ENCODE results near the gene RCOR1.

The RCOR1 gene

DNA sequence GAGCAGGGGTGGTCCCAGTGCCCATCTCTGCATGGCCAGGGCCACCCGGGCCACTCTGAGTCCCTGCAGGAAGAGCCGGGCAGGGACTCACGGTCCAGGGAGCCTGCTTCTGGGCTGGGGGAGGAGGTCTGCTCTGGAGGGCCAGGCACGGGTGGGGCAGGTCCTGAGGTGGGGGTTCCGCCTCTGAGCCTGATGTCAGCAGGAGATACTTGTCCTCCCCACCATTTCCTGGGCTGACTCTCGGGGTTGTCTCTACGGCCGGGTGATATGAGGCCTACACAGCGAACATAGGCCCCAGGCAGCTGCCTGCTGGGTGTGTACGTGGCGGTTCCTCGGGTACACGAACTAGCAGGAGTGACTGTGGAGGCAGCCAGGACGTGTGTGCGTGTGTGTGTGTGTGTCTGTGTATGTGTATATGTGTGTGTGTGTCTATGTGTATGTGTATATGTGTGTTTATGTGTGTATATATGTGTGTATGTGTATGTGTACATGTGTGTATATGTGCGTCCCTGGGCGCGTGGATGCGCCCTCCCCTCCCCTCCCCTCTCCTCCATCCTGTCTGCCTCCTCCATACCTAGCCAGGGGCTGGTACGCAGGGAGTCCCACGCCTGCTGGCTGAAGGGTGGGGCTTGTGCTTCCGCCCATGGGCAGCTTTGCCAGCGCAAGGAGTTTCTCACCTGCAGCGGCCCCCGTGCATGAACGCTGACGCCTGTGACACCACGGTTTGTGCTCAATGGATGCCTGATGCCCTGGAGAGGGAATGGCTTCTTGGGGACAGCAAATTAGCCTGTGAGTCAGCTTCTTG lies 154.4 kb downstream of the RCOR1 start:
- TF ChIP-seq, protein P1, sequence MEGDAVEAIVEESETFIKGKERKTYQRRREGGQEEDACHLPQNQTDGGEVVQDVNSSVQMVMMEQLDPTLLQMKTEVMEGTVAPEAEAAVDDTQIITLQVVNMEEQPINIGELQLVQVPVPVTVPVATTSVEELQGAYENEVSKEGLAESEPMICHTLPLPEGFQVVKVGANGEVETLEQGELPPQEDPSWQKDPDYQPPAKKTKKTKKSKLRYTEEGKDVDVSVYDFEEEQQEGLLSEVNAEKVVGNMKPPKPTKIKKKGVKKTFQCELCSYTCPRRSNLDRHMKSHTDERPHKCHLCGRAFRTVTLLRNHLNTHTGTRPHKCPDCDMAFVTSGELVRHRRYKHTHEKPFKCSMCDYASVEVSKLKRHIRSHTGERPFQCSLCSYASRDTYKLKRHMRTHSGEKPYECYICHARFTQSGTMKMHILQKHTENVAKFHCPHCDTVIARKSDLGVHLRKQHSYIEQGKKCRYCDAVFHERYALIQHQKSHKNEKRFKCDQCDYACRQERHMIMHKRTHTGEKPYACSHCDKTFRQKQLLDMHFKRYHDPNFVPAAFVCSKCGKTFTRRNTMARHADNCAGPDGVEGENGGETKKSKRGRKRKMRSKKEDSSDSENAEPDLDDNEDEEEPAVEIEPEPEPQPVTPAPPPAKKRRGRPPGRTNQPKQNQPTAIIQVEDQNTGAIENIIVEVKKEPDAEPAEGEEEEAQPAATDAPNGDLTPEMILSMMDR (IDR thresholded peaks at IDR 0.05; ENCODE audit: insufficient read depth, low read depth, low read length, missing control alignments): no peak
- no peak overlapping the region for H3K4me3 ChIP-seq (ENCODE audit: low read depth, low read length)
- DNase-seq (ENCODE audit: low read depth): no peak

DNA sequence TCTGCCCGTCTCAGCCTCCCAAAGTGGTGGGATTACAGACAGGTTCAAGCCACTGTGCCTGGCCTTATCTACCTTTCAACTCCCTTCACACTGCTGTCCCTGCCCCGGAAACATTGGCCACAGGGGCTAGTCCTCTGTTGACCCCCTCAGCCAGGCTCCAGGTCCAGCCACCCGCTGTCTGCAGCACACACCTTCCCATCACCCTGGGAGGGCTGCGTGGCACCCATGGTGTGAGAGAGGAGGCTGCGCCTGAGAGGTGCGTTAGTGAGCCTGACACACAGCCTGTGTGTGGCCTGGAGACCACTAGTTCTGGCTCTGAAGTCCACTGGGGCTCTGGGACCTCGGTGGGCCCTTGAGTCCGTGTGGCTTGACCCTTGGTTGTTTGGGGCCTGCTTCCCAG lies 156.4 kb downstream of the RCOR1 start:
- H3K4me3 ChIP-seq (ENCODE audit: low read depth, low read length): no peak overlapping the region
- TF ChIP-seq, protein P1 (IDR thresholded peaks at IDR 0.05; ENCODE audit: insufficient read depth, low read depth, low read length, missing control alignments): no peak
- no peak for DNase-seq (ENCODE audit: low read depth)

DNA sequence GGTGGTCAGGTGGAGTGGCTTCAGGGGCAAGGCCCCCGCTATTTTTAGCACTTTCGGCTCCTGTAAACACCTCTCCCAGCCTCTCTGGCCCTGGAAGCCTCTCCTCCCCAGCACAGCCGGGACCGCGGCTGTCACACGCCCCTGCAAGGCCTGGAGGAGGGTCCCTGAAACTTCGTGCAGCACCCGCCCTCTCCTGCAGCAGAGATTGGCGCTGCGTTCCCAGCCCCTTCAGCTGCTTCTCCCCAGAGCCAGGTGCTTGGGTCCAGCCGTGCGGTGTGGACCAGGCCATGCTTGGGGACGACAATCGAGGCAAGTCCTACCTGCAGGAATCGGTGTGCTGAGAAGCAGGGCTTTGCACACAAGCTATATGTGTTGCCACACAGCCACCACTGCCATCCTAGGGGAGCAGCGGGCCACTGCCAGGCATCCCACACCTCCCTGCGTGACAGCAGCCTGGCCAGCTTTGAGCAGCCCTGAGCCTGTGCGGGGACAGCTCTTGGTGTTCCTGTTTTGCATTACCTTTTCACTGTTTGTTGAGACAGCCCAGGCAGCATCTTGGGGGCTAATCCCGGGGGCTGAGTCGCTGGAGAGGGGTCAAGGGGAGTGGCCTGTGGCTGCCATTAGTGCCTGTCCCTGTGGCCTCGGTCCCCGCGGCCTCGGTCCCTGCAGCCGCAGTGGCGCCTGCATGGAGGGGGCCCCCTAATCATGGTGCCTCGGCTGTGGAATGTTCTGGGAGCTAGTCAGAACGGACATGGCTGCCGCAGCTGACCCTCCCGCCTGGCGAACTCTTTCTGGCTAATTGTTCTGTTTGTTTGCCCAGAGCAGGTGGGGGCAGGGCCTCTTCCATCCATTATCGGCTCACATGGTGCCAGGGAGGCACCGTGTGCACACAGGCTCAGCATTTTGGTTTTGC lies 157.2 kb downstream of the RCOR1 start:
- TF ChIP-seq, protein P1 (IDR thresholded peaks at IDR 0.05; ENCODE audit: insufficient read depth, low read depth, low read length, missing control alignments): no peak
- no peak for DNase-seq (ENCODE audit: low read depth)

DNA sequence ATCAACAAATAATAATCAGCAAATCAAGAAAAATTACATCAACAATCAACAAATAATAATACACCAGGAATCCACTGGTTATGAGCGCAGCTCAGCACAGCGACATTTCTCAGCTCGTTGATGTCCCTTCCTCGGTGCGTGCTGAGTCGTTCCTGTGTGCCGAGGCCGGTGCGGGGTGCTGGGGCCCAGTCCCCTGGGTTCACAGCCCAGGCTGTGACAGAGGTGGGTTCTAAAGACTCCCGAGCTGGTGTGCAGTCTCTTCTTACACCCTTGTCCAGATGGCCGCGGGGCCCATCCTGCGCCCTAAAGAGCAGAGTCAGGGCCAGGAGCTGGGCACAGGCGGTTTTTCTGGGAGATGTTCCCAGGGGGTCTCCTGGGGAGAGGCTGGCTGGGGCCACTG lies 157.9 kb downstream of the RCOR1 start:
- DNase-seq (ENCODE audit: low read depth): no peak
- H3K4me3 ChIP-seq (ENCODE audit: low read depth, low read length): no peak overlapping the region
- TF ChIP-seq, protein P1 (IDR thresholded peaks at IDR 0.05; ENCODE audit: insufficient read depth, low read depth, low read length, missing control alignments): no peak

More for the DNA sequence above, 157.2 kb downstream of the RCOR1 start:
- H3K4me3 ChIP-seq (ENCODE audit: low read depth, low read length): no peak overlapping the region

DNA sequence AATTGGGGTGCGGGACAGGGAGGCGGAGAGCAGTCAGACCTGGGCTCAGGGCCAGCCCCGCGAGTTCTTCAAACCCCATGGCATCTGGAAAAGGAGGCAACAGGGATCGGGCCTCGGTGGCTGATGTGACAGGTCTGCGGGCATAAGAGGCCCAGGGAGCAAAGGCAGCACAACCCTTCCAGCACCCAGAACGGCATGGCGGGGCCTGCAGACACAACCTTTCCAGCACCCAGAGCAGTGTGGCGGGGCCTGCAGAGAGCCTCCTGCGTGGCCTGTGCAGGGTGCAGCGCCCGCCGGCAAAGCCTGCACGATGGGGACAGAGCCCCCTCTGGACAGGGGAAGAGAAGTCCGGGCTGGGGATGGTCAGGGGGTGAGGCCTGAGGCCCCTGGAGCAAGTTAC lies 158.6 kb downstream of the RCOR1 start:
- TF ChIP-seq, protein P1 (IDR thresholded peaks at IDR 0.05; ENCODE audit: insufficient read depth, low read depth, low read length, missing control alignments): no peak
- no peak overlapping the region for H3K4me3 ChIP-seq (ENCODE audit: low read depth, low read length)
- no peak for DNase-seq (ENCODE audit: low read depth)

DNA sequence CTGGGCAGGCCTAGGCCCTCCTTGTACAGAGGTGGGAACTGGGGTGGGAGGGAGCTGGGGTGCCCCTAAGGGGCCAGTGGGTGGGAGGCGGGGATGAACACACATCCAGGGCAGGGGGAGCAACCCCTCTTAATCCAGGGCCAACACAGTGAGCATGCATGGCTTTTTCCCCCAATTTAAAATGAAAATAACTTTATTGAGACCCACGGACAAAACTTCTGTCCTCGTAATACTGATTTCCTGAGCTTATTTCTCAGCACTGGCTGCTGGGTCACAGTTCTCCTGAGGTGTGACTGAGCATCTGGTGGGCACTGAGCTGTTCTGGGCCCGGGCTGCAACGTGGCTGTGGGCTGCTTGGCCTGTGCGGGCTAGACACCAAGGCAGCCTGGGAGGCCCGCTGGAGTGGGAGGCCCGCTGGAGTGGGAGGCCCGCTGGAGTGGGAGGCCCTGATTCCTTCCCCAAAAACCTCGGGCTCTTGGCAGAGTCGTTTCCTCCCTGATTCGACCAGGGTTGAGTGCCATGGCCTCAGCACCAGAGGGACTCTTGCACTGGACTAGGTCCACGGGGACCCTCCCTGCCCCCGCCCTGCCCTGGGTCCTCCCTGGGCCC lies 159.9 kb downstream of the RCOR1 start:
- TF ChIP-seq, protein P1 (IDR thresholded peaks at IDR 0.05; ENCODE audit: insufficient read depth, low read depth, low read length, missing control alignments): no peak
- DNase-seq (ENCODE audit: low read depth): no peak
- H3K4me3 ChIP-seq (ENCODE audit: low read depth, low read length): no peak overlapping the region
